NB4 (cell line): ENCODE data around the gene TPM3.

Experiments used
- DNase-seq: peaks from one replicate; pipeline ENCODE4 v3.0.0; 2010; ENCODE audit warnings: low read depth
- H3K4me3 ChIP-seq: one replicate; pipeline ENCODE4 v1.5.1; 2011; ENCODE audit warnings: mild to moderate bottlenecking, low read depth, low read length, moderate library complexity
- CTCF ChIP-seq: IDR thresholded peaks from one replicate; pipeline ENCODE4 v1.5.1; 2012; ENCODE audit warnings: low read depth, low read length
- MYC ChIP-seq: IDR thresholded peaks from 2 replicates; pipeline ENCODE4 v1.6.1; 2011; ENCODE audit warnings: low read depth, low read length
- POLR2A ChIP-seq: IDR thresholded peaks from 2 replicates; pipeline ENCODE4 v1.6.1; 2011; ENCODE audit warnings: mild to moderate bottlenecking; ENCODE audit not compliant: insufficient read length; ENCODE audit errors: extremely low read depth
- TF ChIP-seq, protein P1 (sequence below): IDR thresholded peaks from 2 replicates; pipeline ENCODE4 v1.6.1; 2011; ENCODE audit warnings: low read depth, low read length

Gene TPM3

DNA sequence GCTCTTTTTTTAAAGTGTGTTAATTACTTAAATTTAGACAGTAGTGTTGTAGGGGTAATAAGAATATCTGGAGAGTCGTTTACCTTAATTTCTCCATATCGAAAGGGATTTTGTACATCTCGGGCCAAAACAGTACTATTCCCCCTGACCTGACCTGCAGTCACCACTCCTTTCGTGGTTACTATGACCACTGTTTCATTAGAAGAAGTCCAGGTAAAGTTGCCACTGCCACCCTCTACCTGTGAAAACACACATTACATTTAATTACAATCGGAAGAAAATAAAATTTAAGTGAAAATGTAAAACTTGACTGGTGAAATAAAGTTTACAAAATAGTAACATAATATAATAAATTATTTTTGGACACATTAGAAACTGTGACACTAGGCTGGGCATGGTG is 74.3 kb downstream of the TPM3 start:
- DNase-seq = no peak
- TF ChIP-seq CTCF = no peak
- no peak for TF ChIP-seq MYC
- TF ChIP-seq, protein P1, sequence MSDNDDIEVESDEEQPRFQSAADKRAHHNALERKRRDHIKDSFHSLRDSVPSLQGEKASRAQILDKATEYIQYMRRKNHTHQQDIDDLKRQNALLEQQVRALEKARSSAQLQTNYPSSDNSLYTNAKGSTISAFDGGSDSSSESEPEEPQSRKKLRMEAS = no peak
- TF ChIP-seq POLR2A = no peak

GRCh38 chr1:154115180-154115579 is 76.7 kb downstream of the TPM3 start:
- TF ChIP-seq CTCF = no peak
- TF ChIP-seq, protein P1 = no peak
- no peak for TF ChIP-seq MYC
- TF ChIP-seq POLR2A = no peak

More for the DNA sequence above, 74.3 kb downstream of the TPM3 start:
- H3K4me3 ChIP-seq = no peak overlapping the region

More at GRCh38 chr1:154115180-154115579, 76.7 kb downstream of the TPM3 start:
- H3K4me3 ChIP-seq = no peak overlapping the region
- peak; percentile 9 for DNase-seq
